ENCODE results near the gene DCDC1. TPM values are rescaled to one million over a fixed set of nuclear protein-coding genes. Genes with fewer than 3 reads are reported as not detected.
"Not testable (repeated sequence)": the region's sequence is repeated elsewhere in the genome, so short reads cannot be mapped to it uniquely, and the experiment has no call there.

Gene DCDC1
- total RNA-seq, 1 donor from 2014 or later = 0.11 TPM

GRCh38 chr11:31337806-31338205 is 31.7 kb downstream of the DCDC1 start:
- intact Hi-C loops (cut with DNase I) = no loop called here
- ATAC-seq (ENCODE audit: poor library complexity) (no peak), DNase-seq (no peak)

GRCh38 chr11:31328697-31329096 is 40.8 kb downstream of the DCDC1 start:
- intact Hi-C loops (cut with DNase I) = no loop called here
- DNase-seq (no peak), ATAC-seq (ENCODE audit: poor library complexity) (no peak)

DNA sequence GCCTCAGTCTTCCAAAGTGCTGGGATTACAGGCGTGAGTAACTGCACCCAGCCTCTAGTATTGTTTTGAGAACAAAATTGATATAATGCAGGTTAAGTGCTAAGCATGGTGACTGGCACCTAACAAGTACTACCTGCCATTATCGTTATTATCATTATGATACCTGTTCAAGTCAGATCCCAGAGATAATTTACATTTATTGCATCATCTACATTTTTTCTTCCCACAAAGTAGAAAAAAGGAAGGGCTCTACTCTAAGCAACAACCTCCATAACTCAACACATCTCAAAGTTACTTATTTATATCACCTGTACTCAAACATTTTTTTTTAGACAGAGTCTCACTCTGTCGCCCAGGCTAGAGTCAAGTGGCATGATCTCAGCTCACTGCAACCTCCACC is 42.1 kb downstream of the DCDC1 start:
- intact Hi-C loops (cut with DNase I) = no loop called here
- DNase-seq (no peak), ATAC-seq (ENCODE audit: poor library complexity) (no peak)

- no peak for DNase-seq
- intact Hi-C loops (cut with DNase I) = no loop called here
- no peak for ATAC-seq (ENCODE audit: poor library complexity)
Observed at GRCh38 chr11:31326470-31327148, 42.9 kb downstream of the DCDC1 start.

- intact Hi-C loops (cut with DNase I) = no loop called here
- ATAC-seq (ENCODE audit: poor library complexity) (peak; percentile 73), DNase-seq (no peak)
Observed at GRCh38 chr11:31325160-31325559, 44.4 kb downstream of the DCDC1 start.

DNA sequence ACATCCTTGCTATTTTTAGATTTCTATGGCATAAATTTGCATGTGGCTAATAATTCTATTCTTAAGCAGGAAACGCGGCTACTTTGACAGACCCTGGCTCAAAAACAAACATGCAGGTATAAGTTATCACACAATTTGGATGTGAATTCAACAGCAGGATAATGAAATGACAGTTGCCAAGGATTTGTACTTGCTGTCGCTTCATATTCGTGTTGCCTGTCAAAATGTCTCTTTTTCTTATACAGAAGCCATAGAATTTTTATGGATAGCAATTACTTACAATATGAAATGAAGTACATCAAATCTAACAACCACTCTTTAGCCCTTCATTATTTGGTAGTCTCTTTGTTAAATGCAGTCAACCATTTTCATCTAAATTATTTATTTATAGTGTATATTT is 46.4 kb downstream of the DCDC1 start:
- intact Hi-C loops (cut with DNase I) = no loop called here
- no peak for DNase-seq
- ATAC-seq (ENCODE audit: poor library complexity) = no peak

- ATAC-seq (ENCODE audit: poor library complexity); intact Hi-C loops (cut with DNase I); DNase-seq: not testable (repeated sequence)
Observed at GRCh38 chr11:31321494-31321893, 48.0 kb downstream of the DCDC1 start.

- intact Hi-C loops (cut with DNase I) = no loop called here
- no peak for ATAC-seq (ENCODE audit: poor library complexity)
- DNase-seq = no peak
Observed at GRCh38 chr11:31303644-31304180, 65.8 kb downstream of the DCDC1 start.

DNA sequence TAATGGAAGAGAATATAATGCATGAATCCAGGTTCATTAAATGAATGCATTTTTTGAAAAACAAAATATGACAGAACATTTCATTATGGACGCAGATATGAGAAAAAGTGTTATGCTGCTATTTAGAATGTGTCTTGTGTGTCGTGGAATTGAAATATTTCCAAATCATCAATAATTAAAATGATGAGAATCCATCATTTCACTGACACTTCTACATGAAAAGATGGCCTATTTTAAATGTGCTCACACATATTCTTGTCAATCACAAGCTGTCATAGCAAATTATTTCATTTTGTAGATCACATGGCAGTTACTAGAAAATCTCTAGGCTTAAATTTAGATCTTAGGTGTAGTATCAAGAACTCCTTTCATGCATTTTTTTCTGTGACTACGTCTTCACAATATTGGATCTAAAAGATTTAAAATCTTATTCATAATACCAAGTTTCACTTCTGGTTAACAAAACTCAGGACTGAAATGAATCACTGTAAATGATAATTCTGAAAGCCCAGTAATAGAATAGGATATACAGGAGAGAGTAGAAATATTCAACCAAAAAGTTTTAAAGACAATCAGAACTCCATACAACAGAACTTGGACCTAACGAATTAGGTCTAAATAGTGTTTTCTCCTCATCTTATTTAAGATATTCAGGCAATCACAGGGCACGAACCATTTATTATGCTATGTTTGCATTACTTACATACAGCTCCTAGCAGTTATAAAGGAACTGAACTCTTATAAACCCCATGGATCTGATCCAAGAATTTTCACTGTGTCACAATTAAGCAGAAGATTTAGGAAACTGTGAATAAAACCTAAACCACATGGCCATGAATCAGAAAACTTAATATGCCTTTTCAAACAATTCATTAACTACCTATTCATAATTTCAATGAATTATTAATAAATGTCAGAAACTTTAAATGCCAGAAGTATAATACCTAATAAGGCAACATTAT is 67.7 kb downstream of the DCDC1 start:
- ATAC-seq (ENCODE audit: poor library complexity) (no peak), DNase-seq (no peak)
- intact Hi-C loops (cut with DNase I) = no loop called here

DNA sequence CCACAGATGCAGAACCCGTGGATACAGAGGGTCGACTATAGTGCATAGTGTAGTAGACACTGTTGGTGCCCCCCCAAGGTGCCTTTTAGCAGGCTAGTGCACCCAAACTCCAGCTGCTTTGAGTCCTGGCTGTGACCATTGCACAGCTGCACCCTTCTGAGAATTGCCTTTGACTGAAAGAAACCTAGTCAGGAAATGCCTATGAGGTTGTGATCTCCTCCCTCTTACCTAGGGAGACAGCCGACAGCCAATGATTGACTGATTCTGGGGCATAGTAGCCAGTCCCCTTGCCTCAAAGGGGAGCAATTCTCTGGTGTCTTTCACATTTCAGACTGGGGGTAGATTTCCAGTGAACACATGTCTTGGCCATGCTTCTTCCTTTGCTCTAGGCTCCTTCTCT is 74.2 kb downstream of the DCDC1 start:
- ATAC-seq (ENCODE audit: poor library complexity) (no peak), DNase-seq (no peak)
- intact Hi-C loops (cut with DNase I) = no loop called here

DNA sequence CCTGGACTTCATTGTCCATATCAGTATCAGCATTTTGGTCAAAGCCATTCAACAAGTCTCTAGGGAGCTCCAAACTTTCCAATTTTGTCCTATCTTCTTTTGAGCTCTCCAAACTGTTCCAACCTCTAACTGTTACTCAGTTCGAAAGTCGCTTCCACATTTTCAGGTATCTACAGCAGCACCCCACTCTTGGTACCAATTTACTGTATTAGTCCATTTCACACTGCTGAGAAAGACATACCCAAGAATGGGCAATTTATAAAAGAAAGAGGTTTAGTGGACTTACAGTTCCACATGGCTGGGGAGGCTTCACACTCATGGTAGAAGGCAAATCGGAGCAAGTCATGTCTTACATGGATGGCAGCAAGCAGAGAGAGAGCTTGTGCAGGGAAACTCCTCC is 96.0 kb downstream of the DCDC1 start:
- intact Hi-C loops (cut with DNase I); ATAC-seq (ENCODE audit: poor library complexity); DNase-seq: not testable (repeated sequence)

DNA sequence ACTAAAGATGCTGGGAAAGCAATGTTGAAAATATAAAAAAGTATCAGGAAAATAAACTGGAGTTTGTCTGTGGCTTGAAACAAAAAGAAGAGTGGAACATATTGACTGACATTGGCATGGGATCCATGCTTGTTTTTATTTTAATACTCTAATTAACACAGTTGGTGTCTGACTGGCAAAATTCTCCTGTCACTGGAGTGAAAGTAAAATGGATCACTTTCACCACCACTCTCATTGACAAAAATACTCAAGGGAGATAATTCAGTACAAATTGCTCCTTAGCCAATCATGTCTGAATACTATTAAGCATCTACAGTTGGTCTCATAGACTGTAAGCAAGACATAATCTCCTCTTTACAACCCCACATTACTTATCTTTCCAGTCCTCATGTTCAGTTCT is 101.8 kb downstream of the DCDC1 start:
- no peak for DNase-seq
- intact Hi-C loops (cut with DNase I) = no loop called here

GRCh38 chr11:31264834-31265233 is 104.7 kb downstream of the DCDC1 start:
- no peak for ATAC-seq (ENCODE audit: poor library complexity)
- intact Hi-C loops (cut with DNase I) = no loop called here

More for the DNA sequence above, 101.8 kb downstream of the DCDC1 start:
- no peak for ATAC-seq (ENCODE audit: poor library complexity)

DNA sequence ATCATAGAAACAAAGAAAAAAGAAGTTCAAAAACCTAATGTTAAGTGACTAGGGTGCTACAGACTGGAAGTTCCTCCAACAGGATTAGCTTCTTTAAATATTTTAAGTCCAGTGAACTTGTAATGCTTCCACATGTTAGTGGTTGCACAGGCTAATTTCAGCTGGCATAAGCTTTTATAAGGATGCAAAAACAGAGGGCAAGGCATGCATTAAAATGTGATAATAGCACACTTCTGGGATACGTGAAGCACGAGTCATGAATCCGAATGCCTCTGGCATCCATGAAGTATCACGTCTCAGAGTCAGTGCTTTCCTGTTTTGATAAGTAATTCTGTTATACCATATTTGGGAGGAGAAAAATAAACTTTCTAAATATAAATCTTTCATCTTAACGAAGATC is 106.8 kb downstream of the DCDC1 start:
- intact Hi-C loops (cut with DNase I) = no loop called here
- no peak for ATAC-seq (ENCODE audit: poor library complexity)
- DNase-seq = no peak

More at GRCh38 chr11:31264834-31265233, 104.7 kb downstream of the DCDC1 start:
- no peak for DNase-seq

- ATAC-seq (ENCODE audit: poor library complexity) = no peak
- intact Hi-C loops (cut with DNase I) = no loop called here
- DNase-seq = no peak
Observed at GRCh38 chr11:31259797-31260196, 109.7 kb downstream of the DCDC1 start.

- ATAC-seq (ENCODE audit: poor library complexity) (no peak), DNase-seq (no peak)
- intact Hi-C loops (cut with DNase I) = no loop called here
Observed at GRCh38 chr11:31254415-31254814, 115.1 kb downstream of the DCDC1 start.

DNA sequence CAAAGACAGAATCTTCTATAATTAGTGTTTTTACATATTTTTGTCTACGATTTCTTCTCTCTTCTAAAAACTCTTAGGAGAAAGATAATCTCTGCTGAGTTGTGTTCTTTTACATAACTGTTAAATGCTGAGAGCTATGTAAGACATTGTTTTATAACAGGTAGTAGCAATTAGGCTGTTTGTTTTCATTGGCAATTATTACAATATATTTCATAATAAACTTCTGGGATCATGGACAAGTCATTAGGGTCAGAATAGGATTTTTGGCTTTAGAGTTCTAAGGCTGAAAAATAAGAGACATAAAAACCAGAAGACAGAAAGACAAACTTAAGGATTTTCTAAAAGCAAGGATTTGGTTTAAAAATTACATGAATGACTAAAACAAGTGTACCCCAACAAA is 120.8 kb downstream of the DCDC1 start:
- intact Hi-C loops (cut with DNase I) = loop anchor here (10.0 kb wide), 1 partner anchor 626 kb away; no protein-coding TSS in a partner anchor

DNA sequence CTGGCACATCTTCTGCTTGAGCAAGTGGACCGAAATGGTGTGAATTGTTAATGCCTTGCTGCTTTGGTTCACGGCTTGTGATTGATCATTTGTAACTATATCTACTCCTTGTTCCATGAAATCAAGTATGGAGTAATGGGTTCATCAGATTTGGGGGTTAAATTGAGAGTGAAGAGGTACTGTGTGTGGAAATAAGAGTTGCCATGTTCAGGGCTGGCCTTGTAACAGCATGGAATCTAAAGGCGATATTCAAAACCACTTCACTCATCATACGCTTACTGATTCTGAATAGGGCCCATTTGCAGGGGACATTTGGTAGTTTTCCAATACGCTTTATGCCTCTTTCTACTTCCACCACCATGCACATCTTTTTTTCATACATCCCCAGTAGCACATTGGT is 122.2 kb downstream of the DCDC1 start:
- intact Hi-C loops (cut with DNase I) = loop anchor here (10.0 kb wide), 1 partner anchor 627 kb away; no protein-coding TSS in a partner anchor
- ATAC-seq (ENCODE audit: poor library complexity) (no peak), DNase-seq (no peak)

More for the DNA sequence above, 120.8 kb downstream of the DCDC1 start:
- ATAC-seq (ENCODE audit: poor library complexity) = peak; percentile 59
- DNase-seq = no peak

GRCh38 chr11:31246451-31247165 is 122.9 kb downstream of the DCDC1 start:
- peak; percentile 21 for DNase-seq
- intact Hi-C loops (cut with DNase I) = loop anchor here (10.0 kb wide), 1 partner anchor 628 kb away; no protein-coding TSS in a partner anchor
- peak; percentile 97 for ATAC-seq (ENCODE audit: poor library complexity)
